ENCODE data around the gene KRTAP5-10. TPM values are rescaled to one million over a fixed set of nuclear protein-coding genes. Genes with fewer than 3 reads are reported as not detected.
"Not testable (repeated sequence)": the region's sequence is repeated elsewhere in the genome, so short reads cannot be mapped to it uniquely, and the experiment has no call there.

Gene KRTAP5-10, protein sequence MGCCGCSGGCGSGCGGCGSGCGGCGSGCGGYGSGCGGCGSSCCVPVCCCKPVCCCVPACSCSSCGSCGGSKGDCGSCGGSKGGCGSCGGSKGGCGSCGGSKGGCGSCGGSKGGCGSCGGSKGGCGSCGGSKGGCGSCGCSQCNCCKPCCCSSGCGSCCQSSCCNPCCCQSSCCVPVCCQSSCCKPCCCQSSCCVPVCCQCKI
- polyA plus RNA-seq (2013): 0.12 TPM

DNA sequence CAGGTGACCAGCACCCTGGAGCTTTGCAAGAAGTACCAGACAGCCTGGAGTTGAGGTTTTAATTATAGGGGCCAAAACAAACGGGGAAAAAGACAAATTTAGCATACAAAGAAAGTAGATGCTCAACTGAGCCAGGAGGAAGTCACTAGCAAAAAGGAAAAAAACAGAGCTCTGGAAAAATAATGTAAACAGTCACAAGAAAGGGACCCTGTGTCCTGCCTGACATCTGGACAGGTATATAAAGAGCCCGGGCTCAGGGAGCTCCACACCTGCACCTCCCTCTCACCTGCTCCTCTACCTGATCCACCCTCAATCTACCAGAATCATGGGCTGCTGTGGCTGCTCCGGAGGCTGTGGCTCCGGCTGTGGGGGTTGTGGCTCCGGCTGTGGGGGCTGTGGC, at the start of gene KRTAP5-10:
Gene KRTAP5-10 (plus strand): TSS at position 301 of the 400 bp plus-strand sequence. CDS start 25 bp downstream, at position 326.
- H3K4me1 ChIP-seq (ENCODE audit: control extremely low read depth in 1 of 4, control insufficient read depth in 4 of 4, insufficient read depth in 4 of 4, low read length in 3 of 4): peaks cover 0 to 6% (median 1%) of the 10 kb centered on the region in 4 experiments
- no peaks in the 10 kb centered on the region for H3K36me3 ChIP-seq (ENCODE audit: control insufficient read depth in 4 of 4, insufficient read depth in 4 of 4, low read length in 3 of 4)
- 50% methylated on average over 2 of the region's 5 CpGs for WGBS (ENCODE audit: insufficient coverage)
- H3K4me3 ChIP-seq (ENCODE audit: control insufficient read depth in 1 of 7, extremely low read depth in 1 of 7, insufficient read depth in 4 of 7, low read depth in 2 of 7, low read length in 6 of 7): no peak within 1 kb of the TSS
- ChIA-PET POLR2A (no interaction called here), CTCF (interaction anchor here (0.6 to 1.4 kb wide), 2 partner anchors 10 to 774 kb away, joined by 3 to 5 read pairs; no protein-coding TSS in a partner anchor)
- no peaks in the 10 kb centered on the region for H3K9me3 ChIP-seq (ENCODE audit: control extremely low read depth in 1 of 5, control insufficient read depth in 4 of 5, insufficient read depth in 2 of 5, low read depth in 1 of 5, low read length in 4 of 5)
- DNase-seq: no peak
- no peak within 1 kb of the TSS for H3K27ac ChIP-seq (ENCODE audit: insufficient read depth in 1 of 2, low read depth in 1 of 2, low read length in 2 of 2, poor library complexity in 1 of 2, severe bottlenecking in 2 of 2)
- peaks cover 0 to 8% (median 5%) of the 10 kb centered on the region in 5 experiments for H3K27me3 ChIP-seq (replicated peaks in 2 of 5; ENCODE audit: control insufficient read depth in 4 of 5, insufficient read depth in 5 of 5, low read length in 4 of 5)

DNA sequence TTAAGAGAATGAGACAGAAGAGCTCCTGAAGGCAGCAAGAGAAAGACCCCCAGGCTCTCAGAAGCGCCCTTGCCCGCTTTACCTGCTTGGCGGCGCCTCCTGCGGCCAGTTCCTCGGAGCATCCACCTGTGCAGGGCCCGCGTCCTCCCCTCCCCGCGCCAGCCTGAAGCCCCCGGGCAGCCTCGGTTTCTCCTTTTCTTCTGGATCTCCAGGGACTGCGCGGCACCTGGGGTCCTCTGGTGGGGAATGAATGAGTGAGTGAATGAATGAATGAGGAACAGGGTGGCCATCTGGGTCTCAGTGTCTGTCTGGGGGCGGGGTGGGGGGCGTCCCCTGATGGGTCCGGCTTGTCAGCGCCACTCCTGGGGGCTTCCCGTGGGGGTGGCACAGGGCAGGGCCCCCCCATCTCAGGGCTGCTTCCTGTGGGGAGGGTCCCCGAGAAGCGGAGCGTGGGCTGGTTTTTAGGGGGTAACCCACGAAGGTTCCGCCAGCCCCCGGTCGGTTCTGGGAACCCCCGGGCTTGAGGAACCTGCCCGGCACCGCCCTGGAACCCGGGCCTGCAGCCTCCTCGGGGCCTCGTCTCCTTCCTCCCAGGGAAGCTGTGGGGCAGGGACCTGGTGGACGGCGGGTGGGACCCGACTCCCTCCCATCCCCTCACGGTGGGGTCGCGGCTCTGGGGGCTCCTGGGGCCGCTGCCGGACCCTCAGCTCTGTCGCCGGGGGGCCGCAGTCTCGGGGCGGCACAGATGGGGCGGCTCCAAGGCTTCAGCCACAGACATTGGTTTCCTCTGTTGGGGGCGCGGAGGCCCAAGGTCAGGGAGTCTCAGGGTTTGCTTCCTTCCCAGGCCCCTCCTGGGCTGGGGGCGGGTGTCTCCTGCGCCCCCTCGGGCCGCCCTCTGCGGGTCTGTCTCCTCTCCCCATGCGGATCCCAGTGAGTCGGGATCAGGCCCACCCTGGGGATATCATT, 46.6 kb upstream of the KRTAP5-10 start:
- Histone ChIP-seq H3K9me3 (ENCODE audit: control extremely low read depth in 1 of 5, control insufficient read depth in 4 of 5, insufficient read depth in 2 of 5, low read depth in 1 of 5, low read length in 4 of 5) (no peaks in the 10 kb centered on the region), H3K27me3 (replicated peaks in 2 of 5; ENCODE audit: control insufficient read depth in 4 of 5, insufficient read depth in 5 of 5, low read length in 4 of 5) (no peaks in the 10 kb centered on the region), H3K4me3 (ENCODE audit: control insufficient read depth in 1 of 7, extremely low read depth in 1 of 7, insufficient read depth in 4 of 7, low read depth in 2 of 7, low read length in 6 of 7) (no peak overlapping the region), H3K36me3 (ENCODE audit: control insufficient read depth in 4 of 4, insufficient read depth in 4 of 4, low read length in 3 of 4) (no peaks in the 10 kb centered on the region), H3K4me1 (ENCODE audit: control extremely low read depth in 1 of 4, control insufficient read depth in 4 of 4, insufficient read depth in 4 of 4, low read length in 3 of 4) (no peaks in the 10 kb centered on the region), H3K27ac (ENCODE audit: insufficient read depth in 1 of 2, low read depth in 1 of 2, low read length in 2 of 2, poor library complexity in 1 of 2, severe bottlenecking in 2 of 2) (no peak overlapping the region)
- no peak for DNase-seq
- 94% methylated on average over 47 of the region's 55 CpGs for WGBS (ENCODE audit: insufficient coverage)
- ChIA-PET POLR2A (no interaction called here), CTCF (no interaction called here)

- Histone ChIP-seq H3K27me3 (replicated peaks in 2 of 5; ENCODE audit: control insufficient read depth in 4 of 5, insufficient read depth in 5 of 5, low read length in 4 of 5) (no peaks in the 10 kb centered on the region), H3K27ac (ENCODE audit: insufficient read depth in 1 of 2, low read depth in 1 of 2, low read length in 2 of 2, poor library complexity in 1 of 2, severe bottlenecking in 2 of 2) (no peak overlapping the region), H3K4me3 (ENCODE audit: control insufficient read depth in 1 of 7, extremely low read depth in 1 of 7, insufficient read depth in 4 of 7, low read depth in 2 of 7, low read length in 6 of 7) (no peak overlapping the region), H3K9me3 (ENCODE audit: control extremely low read depth in 1 of 5, control insufficient read depth in 4 of 5, insufficient read depth in 2 of 5, low read depth in 1 of 5, low read length in 4 of 5) (no peaks in the 10 kb centered on the region), H3K4me1 (ENCODE audit: control extremely low read depth in 1 of 4, control insufficient read depth in 4 of 4, insufficient read depth in 4 of 4, low read length in 3 of 4) (no peaks in the 10 kb centered on the region), H3K36me3 (ENCODE audit: control insufficient read depth in 4 of 4, insufficient read depth in 4 of 4, low read length in 3 of 4) (no peaks in the 10 kb centered on the region)
- ChIA-PET CTCF (no interaction called here), POLR2A (no interaction called here)
- WGBS (ENCODE audit: insufficient coverage): 97% methylated on average over 10 of the region's 10 CpGs
- DNase-seq: no peak
These were observed 45.8 kb upstream of the KRTAP5-10 start for GRCh38 chr11:71519546-71519945.

DNA sequence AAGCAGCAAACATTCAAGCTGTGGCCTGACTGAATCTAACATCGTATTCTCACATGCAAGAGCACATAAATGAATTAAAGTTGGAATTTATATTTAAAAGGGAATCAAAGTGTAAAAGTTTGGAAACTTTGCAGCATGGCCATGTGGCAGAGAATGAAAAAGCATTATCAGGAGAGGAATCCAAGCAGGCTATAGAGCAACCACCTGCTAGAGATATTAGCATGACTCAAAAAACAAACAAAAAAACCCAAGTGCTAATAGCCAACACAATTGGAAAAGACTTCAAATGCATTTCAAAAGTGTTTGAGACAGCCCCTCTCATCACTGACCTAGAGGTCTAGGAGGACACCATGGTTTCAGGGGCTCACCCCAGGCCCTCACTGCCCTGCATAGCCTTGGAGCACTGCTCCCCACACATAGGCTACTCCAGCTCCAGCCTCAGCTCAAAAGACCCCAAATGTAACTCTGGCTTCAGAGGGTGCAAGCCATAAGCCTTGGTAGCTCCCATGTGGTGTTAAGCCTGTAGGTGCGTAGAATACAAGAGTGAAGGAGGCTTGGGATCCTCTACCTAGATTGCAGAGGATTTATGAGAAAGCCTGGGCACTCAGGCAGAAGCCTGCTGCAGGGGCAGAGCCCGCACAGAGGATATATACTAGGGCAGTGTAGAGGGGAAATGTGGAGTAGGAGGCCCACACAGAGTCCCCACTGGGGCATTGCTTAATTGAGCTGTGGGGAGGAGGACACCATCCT, 40.0 kb upstream of the KRTAP5-10 start:
- ChIA-PET POLR2A (no interaction called here), CTCF (no interaction called here)
- Histone ChIP-seq H3K27me3 (replicated peaks in 2 of 5; ENCODE audit: control insufficient read depth in 4 of 5, insufficient read depth in 5 of 5, low read length in 4 of 5) (peaks cover 0 to 1% (median 0%) of the 10 kb centered on the region in 5 experiments), H3K36me3 (ENCODE audit: control insufficient read depth in 4 of 4, insufficient read depth in 4 of 4, low read length in 3 of 4) (no peaks in the 10 kb centered on the region), H3K4me1 (ENCODE audit: control extremely low read depth in 1 of 4, control insufficient read depth in 4 of 4, insufficient read depth in 4 of 4, low read length in 3 of 4) (peaks cover 0 to 3% (median under 1%) of the 10 kb centered on the region in 4 experiments), H3K4me3 (ENCODE audit: control insufficient read depth in 1 of 7, extremely low read depth in 1 of 7, insufficient read depth in 4 of 7, low read depth in 2 of 7, low read length in 6 of 7) (no peak overlapping the region), H3K27ac (ENCODE audit: insufficient read depth in 1 of 2, low read depth in 1 of 2, low read length in 2 of 2, poor library complexity in 1 of 2, severe bottlenecking in 2 of 2) (no peak overlapping the region), H3K9me3 (ENCODE audit: control extremely low read depth in 1 of 5, control insufficient read depth in 4 of 5, insufficient read depth in 2 of 5, low read depth in 1 of 5, low read length in 4 of 5) (no peaks in the 10 kb centered on the region)
- WGBS (ENCODE audit: insufficient coverage): 67% methylated on average over 3 of the region's 3 CpGs
- no peak for DNase-seq

- no peaks in the 10 kb centered on the region for H3K36me3 ChIP-seq (ENCODE audit: control insufficient read depth in 4 of 4, insufficient read depth in 4 of 4, low read length in 3 of 4)
- no peak overlapping the region for H3K4me3 ChIP-seq (ENCODE audit: control insufficient read depth in 1 of 7, extremely low read depth in 1 of 7, insufficient read depth in 4 of 7, low read depth in 2 of 7, low read length in 6 of 7)
- H3K27me3 ChIP-seq (replicated peaks in 2 of 5; ENCODE audit: control insufficient read depth in 4 of 5, insufficient read depth in 5 of 5, low read length in 4 of 5): peaks cover 0 to 1% (median 0%) of the 10 kb centered on the region in 5 experiments
- peaks cover 0 to 3% (median under 1%) of the 10 kb centered on the region in 4 experiments for H3K4me1 ChIP-seq (ENCODE audit: control extremely low read depth in 1 of 4, control insufficient read depth in 4 of 4, insufficient read depth in 4 of 4, low read length in 3 of 4)
- POLR2A ChIA-PET: no interaction called here
- 100% methylated on average over 2 of the region's 2 CpGs for WGBS (ENCODE audit: insufficient coverage)
- CTCF ChIA-PET: no interaction called here
- H3K27ac ChIP-seq (ENCODE audit: insufficient read depth in 1 of 2, low read depth in 1 of 2, low read length in 2 of 2, poor library complexity in 1 of 2, severe bottlenecking in 2 of 2): no peak overlapping the region
- DNase-seq: no peak
- H3K9me3 ChIP-seq (ENCODE audit: control extremely low read depth in 1 of 5, control insufficient read depth in 4 of 5, insufficient read depth in 2 of 5, low read depth in 1 of 5, low read length in 4 of 5): no peaks in the 10 kb centered on the region
These were observed 39.3 kb upstream of the KRTAP5-10 start for GRCh38 chr11:71525938-71526495.

- H3K36me3 ChIP-seq (ENCODE audit: control insufficient read depth in 4 of 4, insufficient read depth in 4 of 4, low read length in 3 of 4); POLR2A ChIA-PET; H3K27ac ChIP-seq (ENCODE audit: insufficient read depth in 1 of 2, low read depth in 1 of 2, low read length in 2 of 2, poor library complexity in 1 of 2, severe bottlenecking in 2 of 2); H3K4me1 ChIP-seq (ENCODE audit: control extremely low read depth in 1 of 4, control insufficient read depth in 4 of 4, insufficient read depth in 4 of 4, low read length in 3 of 4); H3K9me3 ChIP-seq (ENCODE audit: control extremely low read depth in 1 of 5, control insufficient read depth in 4 of 5, insufficient read depth in 2 of 5, low read depth in 1 of 5, low read length in 4 of 5); DNase-seq; H3K4me3 ChIP-seq (ENCODE audit: control insufficient read depth in 1 of 7, extremely low read depth in 1 of 7, insufficient read depth in 4 of 7, low read depth in 2 of 7, low read length in 6 of 7); H3K27me3 ChIP-seq (replicated peaks in 2 of 5; ENCODE audit: control insufficient read depth in 4 of 5, insufficient read depth in 5 of 5, low read length in 4 of 5): not testable (repeated sequence)
- CTCF ChIA-PET: interaction anchor here (1.6 kb wide), 1 partner anchor 23 kb away, joined by 3 read pairs; no protein-coding TSS in a partner anchor
- 96% methylated on average over 7 of the region's 10 CpGs for WGBS (ENCODE audit: insufficient coverage)
These were observed 38.4 kb upstream of the KRTAP5-10 start, which contains the start of gene KRTAP5-7 for GRCh38 chr11:71526796-71527575. TSS of gene KRTAP5-7 (plus strand) at chr11:71527267. CDS start at chr11:71527301, 34 bp downstream.
